ENCODE data around the gene ATP11C. TPM values are rescaled to one million over a fixed set of nuclear protein-coding genes. Genes with fewer than 3 reads are reported as not detected.
"Not testable (repeated sequence)": the region's sequence is repeated elsewhere in the genome, so short reads cannot be mapped to it uniquely, and the experiment has no call there.

The ATP11C gene
- polyA plus RNA-seq, 1 experiment: 43.4 TPM

GRCh38 chrX:139844884-139845283, 88.0 kb downstream of the ATP11C start:
- ChIA-PET CTCF (no interaction called here), POLR2A (no interaction called here)
- Histone ChIP-seq H3K27ac (ENCODE audit: low read depth, low read length) (no peak overlapping the region), H3K4me3 (ENCODE audit: low read depth, low read length) (no peak overlapping the region), H3K9me3 (ENCODE audit: control insufficient read depth, insufficient read depth, low read length) (no peaks in the 10 kb centered on the region), H3K27me3 (ENCODE audit: control insufficient read depth, insufficient read depth, low read length) (no peaks in the 10 kb centered on the region)
- DNase-seq (ENCODE audit: low read depth, low spot score): no peak
- TF ChIP-seq CTCF (IDR thresholded peaks at IDR 0.05; ENCODE audit: low read depth, low read length): no peak

- Histone ChIP-seq H3K27ac (ENCODE audit: low read depth, low read length) (no peak overlapping the region), H3K9me3 (ENCODE audit: control insufficient read depth, insufficient read depth, low read length) (no peaks in the 10 kb centered on the region), H3K27me3 (ENCODE audit: control insufficient read depth, insufficient read depth, low read length) (no peaks in the 10 kb centered on the region), H3K4me3 (ENCODE audit: low read depth, low read length) (no peak overlapping the region)
- ChIA-PET CTCF (no interaction called here), POLR2A (no interaction called here)
- no peak for DNase-seq (ENCODE audit: low read depth, low spot score)
- TF ChIP-seq CTCF (IDR thresholded peaks at IDR 0.05; ENCODE audit: low read depth, low read length): no peak
Measured at GRCh38 chrX:139844163-139844562, 88.7 kb downstream of the ATP11C start.

- no peak for TF ChIP-seq CTCF (IDR thresholded peaks at IDR 0.05; ENCODE audit: low read depth, low read length)
- Histone ChIP-seq H3K27ac (ENCODE audit: low read depth, low read length) (no peak overlapping the region), H3K4me3 (ENCODE audit: low read depth, low read length) (no peak overlapping the region), H3K9me3 (ENCODE audit: control insufficient read depth, insufficient read depth, low read length) (no peaks in the 10 kb centered on the region), H3K27me3 (ENCODE audit: control insufficient read depth, insufficient read depth, low read length) (no peaks in the 10 kb centered on the region)
- DNase-seq (ENCODE audit: low read depth, low spot score): no peak
- CTCF ChIA-PET: no interaction called here
- POLR2A ChIA-PET: no interaction called here
Measured at GRCh38 chrX:139842326-139843185, 90.3 kb downstream of the ATP11C start.

GRCh38 chrX:139836335-139836734, 96.5 kb downstream of the ATP11C start:
- POLR2A ChIA-PET, CTCF ChIA-PET: not testable (repeated sequence)

GRCh38 chrX:139834879-139835278, 98.0 kb downstream of the ATP11C start:
- POLR2A ChIA-PET: no interaction called here
- CTCF ChIA-PET: no interaction called here
- no peak for TF ChIP-seq CTCF (IDR thresholded peaks at IDR 0.05; ENCODE audit: low read depth, low read length)
- no peaks in the 10 kb centered on the region for H3K9me3 ChIP-seq (ENCODE audit: control insufficient read depth, insufficient read depth, low read length)
- H3K27ac ChIP-seq (ENCODE audit: low read depth, low read length): no peak overlapping the region
- no peaks in the 10 kb centered on the region for H3K27me3 ChIP-seq (ENCODE audit: control insufficient read depth, insufficient read depth, low read length)
- DNase-seq (ENCODE audit: low read depth, low spot score): no peak
- no peak overlapping the region for H3K4me3 ChIP-seq (ENCODE audit: low read depth, low read length)

More at GRCh38 chrX:139836335-139836734, 96.5 kb downstream of the ATP11C start:
- not testable (repeated sequence) for H3K27ac ChIP-seq (ENCODE audit: low read depth, low read length); H3K9me3 ChIP-seq (ENCODE audit: control insufficient read depth, insufficient read depth, low read length); H3K27me3 ChIP-seq (ENCODE audit: control insufficient read depth, insufficient read depth, low read length); DNase-seq (ENCODE audit: low read depth, low spot score); H3K4me3 ChIP-seq (ENCODE audit: low read depth, low read length)
